Measurements from ENCODE around the gene GRM1. TPM values are rescaled to one million over a fixed set of nuclear protein-coding genes. Genes with fewer than 3 reads are reported as not detected.

GRM1 gene
- total RNA-seq, 1 donor from 2014 or later: not detected

GRCh38 chr6:146066506-146066905, 37.6 kb downstream of the GRM1 start:
- no peak overlapping the region for H3K4me3 Mint-ChIP-seq (ENCODE audit: unreplicated experiment)
- DNase-seq (ENCODE audit: extremely low spot score, unreplicated experiment): no peak
- H3K4me1 Mint-ChIP-seq (ENCODE audit: unreplicated experiment): no peaks in the 10 kb centered on the region
- no peak overlapping the region for H3K27ac Mint-ChIP-seq (ENCODE audit: unreplicated experiment)
- no peak for TF ChIP-seq CTCF (IDR thresholded peaks at IDR 0.05)
- H3K36me3 Mint-ChIP-seq (ENCODE audit: unreplicated experiment): no peaks in the 10 kb centered on the region
- no peaks in the 10 kb centered on the region for H3K9me3 Mint-ChIP-seq (ENCODE audit: unreplicated experiment)
- peaks cover 6% of the 10 kb centered on the region for H3K27me3 Mint-ChIP-seq (ENCODE audit: unreplicated experiment)

- Mint-ChIP-seq H3K36me3 (ENCODE audit: unreplicated experiment) (no peaks in the 10 kb centered on the region), H3K27ac (ENCODE audit: unreplicated experiment) (no peak overlapping the region), H3K9me3 (ENCODE audit: unreplicated experiment) (no peaks in the 10 kb centered on the region), H3K4me1 (ENCODE audit: unreplicated experiment) (no peaks in the 10 kb centered on the region), H3K4me3 (ENCODE audit: unreplicated experiment) (no peak overlapping the region), H3K27me3 (ENCODE audit: unreplicated experiment) (peaks cover 4% of the 10 kb centered on the region)
- DNase-seq (ENCODE audit: extremely low spot score, unreplicated experiment): no peak
- no peak for TF ChIP-seq CTCF (IDR thresholded peaks at IDR 0.05)
Measured at GRCh38 chr6:146071781-146072180, 42.9 kb downstream of the GRM1 start.

GRCh38 chr6:146077992-146078391, 49.1 kb downstream of the GRM1 start:
- no peak overlapping the region for H3K27ac Mint-ChIP-seq (ENCODE audit: unreplicated experiment)

GRCh38 chr6:146087386-146087785, 58.5 kb downstream of the GRM1 start:
- Mint-ChIP-seq H3K9me3 (ENCODE audit: unreplicated experiment) (no peaks in the 10 kb centered on the region), H3K27me3 (ENCODE audit: unreplicated experiment) (peaks cover 5% of the 10 kb centered on the region), H3K4me1 (ENCODE audit: unreplicated experiment) (no peaks in the 10 kb centered on the region), H3K27ac (ENCODE audit: unreplicated experiment) (no peak overlapping the region), H3K36me3 (ENCODE audit: unreplicated experiment) (no peaks in the 10 kb centered on the region), H3K4me3 (ENCODE audit: unreplicated experiment) (no peak overlapping the region)
- no peak for TF ChIP-seq CTCF (IDR thresholded peaks at IDR 0.05)
- DNase-seq (ENCODE audit: extremely low spot score, unreplicated experiment): no peak

More at GRCh38 chr6:146077992-146078391, 49.1 kb downstream of the GRM1 start:
- H3K27me3 Mint-ChIP-seq (ENCODE audit: unreplicated experiment): no peaks in the 10 kb centered on the region
- DNase-seq (ENCODE audit: extremely low spot score, unreplicated experiment): no peak
- no peaks in the 10 kb centered on the region for H3K4me1 Mint-ChIP-seq (ENCODE audit: unreplicated experiment)
- no peak overlapping the region for H3K4me3 Mint-ChIP-seq (ENCODE audit: unreplicated experiment)
- H3K36me3 Mint-ChIP-seq (ENCODE audit: unreplicated experiment): no peaks in the 10 kb centered on the region
- H3K9me3 Mint-ChIP-seq (ENCODE audit: unreplicated experiment): no peaks in the 10 kb centered on the region
- no peak for TF ChIP-seq CTCF (IDR thresholded peaks at IDR 0.05)

GRCh38 chr6:146090474-146090873, 61.6 kb downstream of the GRM1 start:
- peaks cover 5% of the 10 kb centered on the region for H3K27me3 Mint-ChIP-seq (ENCODE audit: unreplicated experiment)
- TF ChIP-seq CTCF (IDR thresholded peaks at IDR 0.05): no peak
- no peaks in the 10 kb centered on the region for H3K4me1 Mint-ChIP-seq (ENCODE audit: unreplicated experiment)
- no peaks in the 10 kb centered on the region for H3K9me3 Mint-ChIP-seq (ENCODE audit: unreplicated experiment)
- H3K36me3 Mint-ChIP-seq (ENCODE audit: unreplicated experiment): no peaks in the 10 kb centered on the region
- DNase-seq (ENCODE audit: extremely low spot score, unreplicated experiment): no peak
- H3K27ac Mint-ChIP-seq (ENCODE audit: unreplicated experiment): no peak overlapping the region
- no peak overlapping the region for H3K4me3 Mint-ChIP-seq (ENCODE audit: unreplicated experiment)
